Femur (tissue), 1 donor: ENCODE measurements around the gene PRKAG1.
A peak's percentile ranks its signal among the peaks of the same experiment; 100 is the strongest.

ENCODE experiments used
- DNase-seq: peaks from one replicate; pipeline ENCODE4 v3.0.0-alpha.2; 2017

PRKAG1 gene

DNA sequence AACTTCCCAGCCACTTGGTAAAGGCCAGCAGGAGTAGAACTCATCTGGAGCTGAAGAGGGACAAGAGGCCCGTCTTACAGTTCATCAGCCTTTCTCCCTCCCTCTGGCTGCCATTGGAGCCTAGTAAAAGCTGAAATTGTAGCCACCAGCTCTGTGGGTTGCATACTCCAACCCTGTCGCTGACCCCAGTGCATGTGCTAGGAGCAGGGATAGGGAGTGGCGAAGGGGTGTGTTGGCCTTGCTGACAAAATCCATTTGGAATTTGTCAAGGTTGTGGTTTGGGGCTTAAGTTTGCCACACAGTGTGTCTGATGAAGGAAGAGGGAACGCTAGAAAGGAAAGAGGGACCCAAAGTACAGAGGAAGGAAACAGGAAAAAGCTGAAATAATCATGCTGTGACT lies 57.2 kb downstream of the PRKAG1 start:
- DNase-seq, result no peak

DNA sequence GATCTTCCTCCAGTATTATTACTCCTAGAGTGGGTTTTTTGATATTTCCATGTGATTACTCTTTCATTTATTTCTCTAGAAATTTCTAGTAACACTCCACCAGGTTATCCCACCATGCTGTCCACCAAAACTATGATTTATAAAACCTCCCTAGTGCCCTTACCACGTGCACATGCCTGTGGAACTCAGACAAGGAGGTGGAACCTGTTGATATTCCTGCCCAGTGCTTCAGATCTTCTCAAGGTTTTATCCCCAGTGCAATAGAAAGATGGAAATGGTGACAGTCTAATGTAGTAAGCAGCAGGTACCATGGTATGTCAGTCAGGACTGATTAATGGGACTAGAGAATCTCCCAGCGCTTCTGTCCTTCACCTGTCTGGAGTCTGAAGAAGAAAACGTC lies 57.7 kb downstream of the PRKAG1 start:
- no peak for DNase-seq

DNA sequence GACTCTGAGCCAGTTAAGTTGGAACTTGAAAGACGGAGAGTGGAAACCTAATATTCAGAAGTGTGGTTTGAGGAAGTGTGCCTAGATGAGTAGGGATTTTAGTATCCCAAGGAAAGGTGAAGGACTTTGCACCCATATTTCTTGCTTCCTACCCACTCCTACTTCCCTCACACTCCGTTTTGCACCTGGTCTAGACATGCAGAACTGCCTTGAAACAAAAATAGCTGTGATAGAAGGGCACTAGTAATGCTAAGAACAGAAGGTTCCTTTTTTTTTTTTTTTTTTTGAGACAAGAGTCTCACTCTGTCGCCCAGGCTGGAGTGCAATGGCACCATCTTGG lies 60.6 kb downstream of the PRKAG1 start:
- DNase-seq, result no peak

DNA sequence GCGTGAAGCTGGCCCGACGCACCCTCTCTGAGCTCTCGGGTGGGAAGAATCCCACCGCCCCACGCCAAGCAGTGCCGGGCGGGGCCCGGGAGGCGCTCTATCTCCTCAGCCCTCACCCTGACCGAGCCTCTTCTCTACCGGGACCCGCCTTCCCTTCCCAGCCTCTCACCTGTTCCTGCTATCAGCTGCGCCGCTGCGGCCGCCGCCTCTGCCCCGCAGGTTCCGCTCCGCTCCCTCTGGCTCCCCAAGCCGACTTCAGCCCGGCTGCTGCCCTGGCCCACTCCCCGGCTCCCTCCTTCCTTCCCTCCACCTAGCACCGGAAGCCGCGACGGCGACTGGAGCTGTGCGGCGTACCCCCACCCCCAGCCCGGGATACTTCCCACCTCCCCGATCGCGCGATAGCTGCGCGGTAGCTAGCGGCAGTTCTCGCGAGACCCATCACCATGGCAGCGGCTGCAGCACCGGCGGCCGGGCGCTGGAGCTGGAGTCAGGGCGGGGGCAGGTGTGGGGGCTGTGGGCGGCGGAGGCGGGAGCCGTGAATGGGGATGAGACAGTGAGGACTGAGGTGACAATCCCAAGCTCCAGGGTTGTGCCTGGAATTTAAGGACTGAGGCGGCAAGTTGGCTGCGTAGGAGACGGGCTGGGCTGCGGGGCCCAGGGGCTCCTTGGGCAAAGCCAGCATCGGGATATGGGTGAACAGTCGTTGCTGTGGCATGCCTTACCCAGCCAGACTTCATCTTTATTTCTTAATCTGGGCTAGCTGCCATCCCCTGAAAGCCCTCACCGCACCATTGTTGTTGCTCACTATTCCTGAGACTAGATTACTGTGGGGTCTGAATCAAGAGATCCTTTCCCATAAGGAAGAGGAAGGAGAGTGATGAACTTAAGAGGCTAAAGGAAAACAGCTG lies 61.2 kb downstream of the PRKAG1 start, which contains the start of gene ARF3:
Gene ARF3, minus strand, starts transcription at position 347 of the 908 bp plus-strand sequence. CDS start 16,392 bp downstream, outside the sequence.
- peak; percentile 97 for DNase-seq

DNA sequence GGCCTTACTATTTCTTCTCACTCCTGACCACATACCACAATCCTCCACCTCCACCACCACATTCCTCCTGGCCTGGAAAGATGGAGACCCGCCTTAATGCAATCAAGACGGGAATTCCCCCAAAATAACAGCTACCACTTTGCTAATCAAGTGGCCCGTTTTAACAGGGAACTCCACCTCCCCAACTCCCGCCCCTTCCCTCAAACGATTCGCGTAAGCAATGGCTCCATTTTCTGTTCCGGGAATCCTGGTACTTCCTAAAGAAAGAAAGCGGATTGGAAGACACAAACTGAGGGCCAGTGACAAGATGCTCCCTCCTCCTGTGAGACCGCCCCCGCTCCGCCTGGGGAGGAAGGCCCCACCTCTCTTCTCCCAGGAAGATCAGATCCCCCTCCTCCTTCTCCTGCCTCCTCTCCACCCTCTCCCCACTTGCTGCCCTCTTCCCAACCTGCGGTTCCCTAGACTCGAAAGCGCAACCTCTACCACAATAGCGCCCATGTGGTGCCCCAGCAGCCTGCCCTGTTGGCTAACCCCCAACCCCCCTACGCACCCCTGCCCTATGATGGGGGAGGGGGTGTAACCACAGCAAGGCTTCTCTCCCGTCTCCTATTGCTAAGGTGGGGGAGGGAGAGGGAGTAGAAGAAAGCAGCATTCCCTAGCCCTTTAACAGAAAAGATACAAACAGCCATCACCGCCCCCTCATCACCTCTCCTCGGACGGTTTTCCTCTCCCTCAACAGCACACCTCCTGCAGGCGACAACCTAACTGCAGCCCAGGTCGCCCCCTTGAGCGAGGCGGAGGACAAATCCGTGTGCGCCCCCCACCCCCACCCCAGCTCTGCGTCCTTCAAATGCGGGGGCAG lies 62.1 kb downstream of the PRKAG1 start:
- DNase-seq, result peak; percentile 95

DNA sequence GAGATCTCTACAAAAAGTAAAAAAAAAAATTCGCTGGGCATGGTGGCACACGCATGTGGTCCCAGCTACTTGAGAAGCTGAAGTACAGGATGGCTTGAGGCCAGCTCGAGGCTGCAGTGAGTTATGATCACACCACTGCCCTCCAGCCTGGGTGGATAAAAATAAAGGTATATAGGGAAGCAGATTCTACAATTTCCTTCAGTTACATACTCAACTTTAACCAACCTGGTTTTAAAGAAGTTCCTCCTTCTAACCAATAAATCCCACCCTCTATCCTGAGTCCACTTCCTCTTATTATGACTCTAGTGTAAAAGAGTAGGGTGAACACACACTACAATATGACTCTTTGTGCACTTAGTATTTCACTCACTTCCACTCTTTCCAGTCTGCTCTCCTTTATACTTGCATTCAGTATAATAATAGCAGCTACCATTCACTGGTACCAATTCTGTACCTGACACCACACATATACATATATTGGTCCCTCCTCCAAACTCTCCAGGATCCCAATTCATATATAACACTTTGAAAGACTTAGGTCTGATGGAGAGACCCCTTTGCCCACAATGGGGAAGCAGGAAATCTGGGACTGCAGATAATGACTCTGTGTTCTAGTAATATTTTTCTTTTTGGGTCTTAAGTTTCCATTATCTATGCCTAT lies 63.6 kb downstream of the PRKAG1 start:
- DNase-seq, result no peak

DNA sequence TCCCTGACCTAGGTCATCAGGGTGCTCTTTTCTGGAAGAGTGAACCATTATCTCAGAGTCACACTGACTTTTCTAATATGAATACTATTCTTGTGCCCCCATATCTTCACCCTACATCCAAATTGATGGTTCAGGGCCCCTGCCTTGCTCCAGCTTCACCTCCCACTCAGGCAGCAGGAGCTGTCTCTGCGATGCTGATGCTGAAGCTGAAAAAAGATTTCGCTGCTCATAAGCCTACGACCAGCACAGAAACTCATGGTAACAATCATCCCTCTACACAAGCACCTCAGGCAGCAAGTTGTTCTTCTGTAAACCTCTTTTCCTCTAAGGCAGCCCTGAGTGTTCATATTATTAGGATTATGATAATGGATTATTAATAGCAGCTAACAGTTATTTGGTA lies 64.5 kb downstream of the PRKAG1 start:
- DNase-seq, result no peak

DNA sequence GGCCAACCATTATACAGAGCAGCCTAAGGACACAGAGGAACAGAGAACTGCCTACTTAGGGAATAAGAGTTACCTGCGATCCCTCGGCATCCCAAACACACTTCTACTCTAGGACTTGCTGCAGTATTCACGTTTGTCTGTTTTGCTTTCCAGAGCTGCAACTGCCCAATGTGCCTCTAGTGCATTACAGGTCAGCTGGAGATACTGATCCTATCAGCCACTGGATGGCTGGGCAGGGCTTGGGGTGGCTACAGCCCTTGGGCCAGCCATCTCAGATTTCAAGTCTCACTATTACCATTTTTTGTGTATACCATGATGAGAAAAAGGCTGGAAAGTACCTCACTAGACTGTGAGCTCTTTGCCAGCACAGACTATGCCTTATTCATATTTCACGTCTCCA lies 65.9 kb downstream of the PRKAG1 start:
- DNase-seq, result no peak
